Ovary (tissue), 9 donors: ENCODE measurements around the gene PCDH15. TPM values are rescaled to one million over a fixed set of nuclear protein-coding genes. Genes with fewer than 3 reads are reported as not detected.

Experiments used
- DNase-seq, 5 donors: peaks; one replicate each; pipeline ENCODE4 v3.0.0-alpha.2; 2019 to 2020
- H3K27ac ChIP-seq, 2 donors: fragments of 200-600 bp; one replicate each; pipeline versions ENCODE4 v1.5.1 to v1.8.0; 2019 to 2022
- H3K27me3 ChIP-seq: fragments of 200-600 bp; one replicate; pipeline ENCODE4 v1.8.0; 2022
- H3K36me3 ChIP-seq: fragments of 200-600 bp; sonication (generic); one replicate; pipeline ENCODE4 v1.5.1; 2019
- H3K4me1 ChIP-seq: one replicate; pipeline ENCODE4 v1.8.1; 2013; ENCODE audit warnings: mild to moderate bottlenecking, moderate library complexity; ENCODE audit not compliant: insufficient read depth
- H3K4me3 ChIP-seq: fragments of 200-600 bp; sonication (generic); one replicate; pipeline ENCODE4 v1.5.1; 2017
- H3K9me3 ChIP-seq, 2 donors: fragments of 200-600 bp in 1 of 2; sonication (generic) in 1 of 2; one replicate each; pipeline versions ENCODE4 v1.5.1 to v1.8.1; 2013 to 2019; ENCODE audit warnings: mild to moderate bottlenecking in 1 of 2, moderate library complexity in 1 of 2
- EP300 ChIP-seq: sonication (generic); formaldehyde crosslinking; IDR thresholded peaks from one replicate; pipeline ENCODE4 v1.6.1; 2017; ENCODE audit warnings: antibody characterized with exemption
- POLR2A ChIP-seq: fragments of 450-650 bp; IDR thresholded peaks from one replicate; pipeline ENCODE4 v1.6.1; 2017; ENCODE audit warnings: antibody characterized with exemption, mild to moderate bottlenecking, moderate library complexity
- whole genome bisulfite sequencing, 3 donors: extraction: QIAGEN DNeasy Blood & Tissue Kit in 1 of 3; methylation state at CpG; one replicate each; pipeline versions ENCODE4 v1.1.5 to v1.1.7; 2013 to 2017; 5-methylcytosine and 5-hydroxymethylcytosine counted together
- intact Hi-C, 4 donors: fragments of 100-400 bp; cut with DNase I; formaldehyde crosslinking; loops; one replicate each; pipeline versions ENCODE4 v1.11.0 to v1.15.1; 2022 to 2023
- polyA plus RNA-seq, 2 donors: library from polyadenylated mRNA; stranded (reverse); fragments of 200-250 nt in 1 of 2; fragments of 350-450 nt in 1 of 2; fragmentation: Illumina TruSeq in 1 of 2; extraction: RNeasy Lipid Tissue Mini Kit (QIAGEN cat#74804) in 1 of 2; gene quantifications; one replicate each; pipeline ENCODE4 v1.2.3, GENCODE V29; 2013 to 2014
- total RNA-seq, 7 donors: library from RNA; depleted of rRNA in 2 of 7; stranded (reverse); fragments of >200 nt in 2 of 7; fragmentation: NEBNext Ultra II Directional in 3 of 7; extraction: Animal tissue kit (Norgen Biotek cat#: 25700) in 3 of 7; gene quantifications; one replicate each; pipeline versions ENCODE4 v1.1.0 to v1.2.4, GENCODE V29; 2016 to 2023
- TF ChIP-seq, protein P1 (sequence below), 3 donors: fragments of 450-650 bp in 2 of 3; fragments of 200-600 bp in 1 of 3; IDR thresholded peaks; one replicate each; pipeline versions ENCODE4 v1.5.1 to v1.8.0; 2016 to 2022; ENCODE audit warnings: antibody characterized with exemption in 3 of 3, mild to moderate bottlenecking in 1 of 3
- donor health status: DM: no; HTN: no; CAD: no; lungs with moderate emphysema.
- donor health status: DM: no; HTN: no; CAD: no.
- donor health status: Bipolar disorder and iron deficiency.
- donor health status: DM: yes; HTN: yes; CAD: no.
- donor health status: DM: no; HTN: no; CAD: no.
- donor health status: DM: yes; HTN: yes; CAD: no.

The PCDH15 gene
- total and polyA plus RNA-seq, 9 donors: 0.02 to 0.34 TPM; not detected in 7

DNA sequence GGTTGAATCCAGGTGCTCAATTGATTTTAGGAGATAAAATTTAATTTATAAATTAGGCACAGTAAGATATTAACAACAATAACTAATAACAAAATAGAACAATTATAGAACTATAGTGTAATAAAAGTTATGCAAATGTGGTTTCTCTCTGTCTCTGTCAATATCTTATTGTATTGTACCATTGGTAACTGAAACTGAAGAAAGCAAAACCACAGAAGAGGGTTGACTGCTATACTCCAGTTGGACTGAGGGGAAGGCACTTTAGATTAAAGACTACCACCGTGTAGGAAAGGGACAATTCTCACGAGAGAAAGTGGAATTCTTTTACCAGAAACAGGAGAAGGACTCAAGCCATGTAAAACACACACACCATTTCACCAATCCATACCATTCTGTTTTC lies 967.1 kb downstream of the PCDH15 start:
- Histone ChIP-seq H3K4me1 (no peaks in the 10 kb centered on the region), H3K36me3 (no peaks in the 10 kb centered on the region), H3K4me3 (no peak overlapping the region), H3K9me3 (no peaks in the 10 kb centered on the region), H3K27me3 (no peaks in the 10 kb centered on the region), H3K27ac (no peak overlapping the region)
- 66 to 72% (median 70%) methylated on average over 2 of the region's 2 CpGs for WGBS, 3 donors
- TF ChIP-seq, protein P1, sequence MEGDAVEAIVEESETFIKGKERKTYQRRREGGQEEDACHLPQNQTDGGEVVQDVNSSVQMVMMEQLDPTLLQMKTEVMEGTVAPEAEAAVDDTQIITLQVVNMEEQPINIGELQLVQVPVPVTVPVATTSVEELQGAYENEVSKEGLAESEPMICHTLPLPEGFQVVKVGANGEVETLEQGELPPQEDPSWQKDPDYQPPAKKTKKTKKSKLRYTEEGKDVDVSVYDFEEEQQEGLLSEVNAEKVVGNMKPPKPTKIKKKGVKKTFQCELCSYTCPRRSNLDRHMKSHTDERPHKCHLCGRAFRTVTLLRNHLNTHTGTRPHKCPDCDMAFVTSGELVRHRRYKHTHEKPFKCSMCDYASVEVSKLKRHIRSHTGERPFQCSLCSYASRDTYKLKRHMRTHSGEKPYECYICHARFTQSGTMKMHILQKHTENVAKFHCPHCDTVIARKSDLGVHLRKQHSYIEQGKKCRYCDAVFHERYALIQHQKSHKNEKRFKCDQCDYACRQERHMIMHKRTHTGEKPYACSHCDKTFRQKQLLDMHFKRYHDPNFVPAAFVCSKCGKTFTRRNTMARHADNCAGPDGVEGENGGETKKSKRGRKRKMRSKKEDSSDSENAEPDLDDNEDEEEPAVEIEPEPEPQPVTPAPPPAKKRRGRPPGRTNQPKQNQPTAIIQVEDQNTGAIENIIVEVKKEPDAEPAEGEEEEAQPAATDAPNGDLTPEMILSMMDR (IDR thresholded peaks at IDR 0.05): no peak
- TF ChIP-seq POLR2A (no peak), EP300 (no peak)
- intact Hi-C loops: no loop called here
- no peak for DNase-seq

DNA sequence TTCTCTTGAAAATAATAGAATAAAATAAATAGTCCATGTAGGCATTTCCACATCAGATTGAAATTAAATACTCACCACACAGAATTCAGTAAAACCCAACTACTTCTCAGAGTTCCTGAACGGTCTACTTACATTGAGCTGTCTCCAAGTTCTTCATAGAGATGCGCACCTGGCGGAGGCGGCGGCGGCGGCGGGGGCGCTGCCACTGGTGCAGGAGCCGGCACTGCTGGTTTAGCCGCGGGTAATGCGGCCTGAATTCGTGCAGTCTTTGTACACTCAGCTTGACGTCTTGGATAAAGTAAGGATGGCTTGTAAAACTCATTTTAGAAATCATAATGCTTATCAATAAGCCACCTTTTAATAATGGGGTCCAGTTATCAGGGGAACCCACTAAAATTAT lies 973.8 kb downstream of the PCDH15 start:
- TF ChIP-seq POLR2A: no peak
- TF ChIP-seq, protein P1 (IDR thresholded peaks at IDR 0.05): no peak
- no peak for TF ChIP-seq EP300
- Histone ChIP-seq H3K27me3 (no peaks in the 10 kb centered on the region), H3K4me3 (no peak overlapping the region), H3K4me1 (no peaks in the 10 kb centered on the region), H3K36me3 (no peaks in the 10 kb centered on the region), H3K27ac (no peak overlapping the region), H3K9me3 (no peaks in the 10 kb centered on the region)
- 91 to 96% (median 95%) methylated on average over 15 of the region's 15 CpGs for WGBS, 3 donors
- intact Hi-C loops: no loop called here
- DNase-seq: no peak

DNA sequence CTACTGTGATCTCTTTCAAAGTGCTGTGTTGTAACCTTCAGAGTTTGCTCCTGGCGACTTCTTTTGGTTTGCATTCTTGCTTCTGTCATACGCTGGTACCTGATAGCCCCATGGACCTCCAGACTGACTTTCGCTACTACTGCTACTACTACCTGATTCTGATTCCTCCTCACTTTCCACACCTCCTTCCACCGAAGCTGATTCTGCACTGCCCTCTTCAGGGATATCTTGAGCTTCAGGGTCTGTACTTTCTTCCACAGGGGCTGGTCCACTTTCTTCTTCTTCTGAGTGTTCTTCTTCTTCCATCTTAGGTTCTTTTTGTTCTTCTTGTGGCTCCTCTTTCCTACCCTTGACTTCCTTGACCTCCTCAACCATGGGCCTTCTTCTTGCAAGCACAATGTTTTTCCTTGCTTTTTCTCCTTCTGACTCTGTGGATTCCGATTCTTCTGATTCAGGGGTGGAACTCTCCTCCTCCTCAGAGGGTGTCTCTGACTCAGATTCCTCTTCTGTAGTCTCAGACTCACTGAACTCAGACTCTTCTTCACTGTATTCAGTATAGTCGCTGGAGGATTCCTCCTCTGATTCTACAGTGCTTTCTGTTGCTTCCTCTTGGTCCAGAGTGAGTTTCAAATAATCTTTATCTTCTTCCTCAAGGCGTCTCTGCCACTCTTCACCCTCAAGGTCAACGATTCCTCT lies 992.2 kb downstream of the PCDH15 start:
- no peak for DNase-seq
- no peaks in the 10 kb centered on the region for H3K36me3 ChIP-seq
- no peaks in the 10 kb centered on the region for H3K4me1 ChIP-seq
- H3K27me3 ChIP-seq: no peaks in the 10 kb centered on the region
- WGBS, 3 donors: 76 to 80% (median 78%) methylated on average over 8 of the region's 8 CpGs
- TF ChIP-seq POLR2A (no peak), EP300 (no peak)
- TF ChIP-seq, protein P1 (IDR thresholded peaks at IDR 0.05): no peak
- no peak overlapping the region for H3K27ac ChIP-seq
- intact Hi-C loops: no loop called here
- no peaks in the 10 kb centered on the region for H3K9me3 ChIP-seq
- H3K4me3 ChIP-seq: no peak overlapping the region

DNA sequence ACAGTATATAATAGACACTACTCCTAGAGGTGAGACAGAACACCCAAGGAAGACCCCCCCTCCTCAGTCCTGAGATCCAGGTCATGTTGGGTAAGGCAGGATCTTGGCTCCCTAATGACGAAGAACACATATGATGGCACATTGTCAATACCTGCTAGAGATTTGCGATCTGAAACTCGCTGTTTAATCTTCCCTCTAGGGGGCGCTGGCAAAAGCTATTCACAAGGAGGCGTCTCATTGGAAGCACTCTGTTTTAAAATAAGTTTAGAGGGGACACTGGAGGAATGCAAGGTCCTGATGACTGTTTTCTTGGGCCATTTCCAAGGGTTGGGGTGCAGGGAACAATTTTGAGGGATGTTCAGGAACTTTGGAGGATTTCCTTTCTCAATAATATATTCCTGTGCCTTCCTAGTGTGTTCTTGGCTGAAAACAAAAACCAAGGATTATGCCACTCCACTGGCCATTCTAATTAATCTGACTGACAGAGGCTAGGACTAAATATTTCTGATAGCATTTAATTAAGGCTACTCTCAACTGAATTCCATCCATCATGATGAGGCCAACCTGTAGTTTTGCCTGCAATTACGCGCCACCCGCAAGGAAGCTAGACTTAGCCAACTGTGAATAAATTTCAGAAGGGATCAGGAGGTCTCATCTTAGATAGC lies 1014.7 kb downstream of the PCDH15 start:
- Histone ChIP-seq H3K27me3 (no peaks in the 10 kb centered on the region), H3K4me3 (no peak overlapping the region), H3K36me3 (no peaks in the 10 kb centered on the region), H3K4me1 (no peaks in the 10 kb centered on the region), H3K9me3 (no peaks in the 10 kb centered on the region), H3K27ac (no peak overlapping the region)
- no peak for DNase-seq
- 79 to 81% (median 81%) methylated on average over 8 of the region's 8 CpGs for WGBS, 3 donors
- no peak for TF ChIP-seq POLR2A
- TF ChIP-seq, protein P1 (IDR thresholded peaks at IDR 0.05): no peak
- TF ChIP-seq EP300: no peak
- intact Hi-C loops: no loop called here
